ENCODE measurements around the gene GALR3.

DNA sequence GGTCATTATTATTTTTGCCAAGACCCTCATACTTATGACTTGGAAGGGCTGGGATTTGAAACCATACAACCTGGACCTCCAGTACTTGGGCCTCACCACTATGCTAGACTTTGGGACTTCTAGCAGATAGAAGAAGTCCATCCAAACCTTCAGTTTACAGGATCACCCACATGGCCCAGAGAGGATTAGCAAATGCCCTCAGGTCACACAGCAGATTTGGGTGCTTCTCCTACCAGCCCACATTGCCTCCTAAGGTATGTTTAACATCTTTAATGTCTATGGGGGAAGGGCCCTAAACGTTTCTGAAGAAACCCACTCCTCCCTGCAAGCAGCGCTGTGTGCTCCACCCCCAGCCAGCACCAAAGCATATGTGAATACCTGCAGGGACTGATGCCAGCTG is 32.9 kb upstream of the GALR3 start:
- TF ChIP-seq, protein P1, sequence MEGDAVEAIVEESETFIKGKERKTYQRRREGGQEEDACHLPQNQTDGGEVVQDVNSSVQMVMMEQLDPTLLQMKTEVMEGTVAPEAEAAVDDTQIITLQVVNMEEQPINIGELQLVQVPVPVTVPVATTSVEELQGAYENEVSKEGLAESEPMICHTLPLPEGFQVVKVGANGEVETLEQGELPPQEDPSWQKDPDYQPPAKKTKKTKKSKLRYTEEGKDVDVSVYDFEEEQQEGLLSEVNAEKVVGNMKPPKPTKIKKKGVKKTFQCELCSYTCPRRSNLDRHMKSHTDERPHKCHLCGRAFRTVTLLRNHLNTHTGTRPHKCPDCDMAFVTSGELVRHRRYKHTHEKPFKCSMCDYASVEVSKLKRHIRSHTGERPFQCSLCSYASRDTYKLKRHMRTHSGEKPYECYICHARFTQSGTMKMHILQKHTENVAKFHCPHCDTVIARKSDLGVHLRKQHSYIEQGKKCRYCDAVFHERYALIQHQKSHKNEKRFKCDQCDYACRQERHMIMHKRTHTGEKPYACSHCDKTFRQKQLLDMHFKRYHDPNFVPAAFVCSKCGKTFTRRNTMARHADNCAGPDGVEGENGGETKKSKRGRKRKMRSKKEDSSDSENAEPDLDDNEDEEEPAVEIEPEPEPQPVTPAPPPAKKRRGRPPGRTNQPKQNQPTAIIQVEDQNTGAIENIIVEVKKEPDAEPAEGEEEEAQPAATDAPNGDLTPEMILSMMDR (IDR thresholded peaks at IDR 0.05), result no peak
- TF ChIP-seq POLR2A (IDR thresholded peaks at IDR 0.05), result no peak
